H1 (cell line): ENCODE results near the gene PCDHA1. TPM values are rescaled to one million over a fixed set of nuclear protein-coding genes. Genes with fewer than 3 reads are reported as not detected.
A peak's percentile ranks its signal among the peaks of the same experiment; 100 is the strongest.

ENCODE experiments used
- CTCF ChIA-PET: fragments of 300-600 bp; sonication (Branson Sonifier 250); formaldehyde crosslinking; loops from one replicate; lab custom pipeline; 2021; ENCODE audit not compliant: partially characterized antibody; lab: Charles Lee
- POLR2A ChIA-PET: fragments of 300-600 bp; sonication (Branson Sonifier 250); formaldehyde crosslinking; loops from one replicate; lab custom pipeline; 2021; ENCODE audit warnings: inconsistent platforms; ENCODE audit not compliant: partially characterized antibody; lab: Charles Lee
- DNase-seq, 2 experiments: peaks; one replicate each; pipeline versions ENCODE4 v3.0.0 to v3.0.0-alpha.2; 2010 to 2022; ENCODE audit warnings: low spot score in 2 of 2, low read depth in 1 of 2, mixed read lengths in 1 of 2
- FAIRE-seq: peaks from 2 replicates; lab custom pipeline; 2011; peaks lifted over from hg19 to GRCh38; lab: Jason Lieb, UNC
- H2AFZ ChIP-seq: 2 replicates; pipeline ENCODE4 v1.8.1; 2012; ENCODE audit warnings: low read length, inconsistent platforms
- H2AK5ac ChIP-seq: 2 replicates; pipeline ENCODE4 v1.6.1; 2013; ENCODE audit warnings: low read depth, low read length
- H2BK120ac ChIP-seq: replicated peaks from 2 replicates; pipeline ENCODE3; 2013; ENCODE audit warnings: low read depth, low read length, inconsistent platforms
- H2BK12ac ChIP-seq: 2 replicates; pipeline ENCODE4 v1.6.1; 2013; ENCODE audit warnings: low read depth, low read length
- H2BK15ac ChIP-seq: 2 replicates; pipeline ENCODE4 v1.6.1; 2013; ENCODE audit warnings: low read length
- H2BK20ac ChIP-seq: 2 replicates; pipeline ENCODE4 v1.6.1; 2013; ENCODE audit warnings: low read length
- H2BK5ac ChIP-seq: 2 replicates; pipeline ENCODE4 v1.6.1; 2013; ENCODE audit warnings: low read depth, low read length
- H3K14ac ChIP-seq: 2 replicates; pipeline ENCODE4 v1.6.1; 2013; ENCODE audit warnings: inconsistent platforms; ENCODE audit not compliant: insufficient read length
- H3K18ac ChIP-seq: 2 replicates; pipeline ENCODE4 v1.6.1; 2013; ENCODE audit warnings: low read length; ENCODE audit errors: extremely low read depth
- H3K23ac ChIP-seq: 2 replicates; pipeline ENCODE4 v1.6.1; 2013; ENCODE audit warnings: inconsistent platforms; ENCODE audit not compliant: insufficient read length
- H3K23me2 ChIP-seq: 2 replicates; pipeline ENCODE4 v1.6.1; 2013; ENCODE audit warnings: low read depth, low read length
- H3K27ac ChIP-seq: 2 replicates; pipeline ENCODE4 v1.6.1; 2011; ENCODE audit warnings: low read depth, low read length, inconsistent platforms
- H3K27me3 ChIP-seq, 4 experiments: replicated peaks in 1 of 4; 1 replicate in 1 of 4; 2 replicates in 3 of 4; pipeline versions ENCODE4 v1.6.1 to v1.8.1; 2011 to 2013; ENCODE audit warnings: low read length in 3 of 4, mild to moderate bottlenecking in 3 of 4, inconsistent platforms in 2 of 4, mixed read lengths in 2 of 4, moderate library complexity in 1 of 4; ENCODE audit not compliant: control insufficient read depth in 3 of 4, insufficient read depth in 3 of 4; ENCODE audit errors: extremely low read depth in 1 of 4
- H3K36me3 ChIP-seq, 4 experiments: 2 replicates each; pipeline versions ENCODE4 v1.6.1 to v1.8.1; 2011 to 2013; ENCODE audit warnings: mild to moderate bottlenecking in 4 of 4, low read length in 3 of 4, moderate library complexity in 2 of 4, control low read depth in 1 of 4, inconsistent platforms in 1 of 4; ENCODE audit not compliant: insufficient read depth in 4 of 4, control insufficient read depth in 2 of 4
- H3K4ac ChIP-seq: replicated peaks from 2 replicates; pipeline ENCODE3; 2013; ENCODE audit warnings: low read length, low read depth, mixed read lengths, inconsistent platforms; ENCODE audit not compliant: insufficient read length
- H3K4me1 ChIP-seq, 4 experiments: replicated peaks in 1 of 4; 1 replicate in 1 of 4; 2 replicates in 3 of 4; pipeline versions ENCODE4 v1.6.1 to v1.8.1; 2011 to 2013; ENCODE audit warnings: low read length in 3 of 4, inconsistent platforms in 2 of 4, mixed read lengths in 1 of 4; ENCODE audit not compliant: insufficient read depth in 4 of 4, control insufficient read depth in 3 of 4
- H3K4me2 ChIP-seq, 2 experiments: 2 replicates each; pipeline versions ENCODE4 v1.6.1 to v1.8.1; 2011 to 2013; ENCODE audit warnings: low read depth in 2 of 2, low read length in 2 of 2, control low read depth in 1 of 2, inconsistent platforms in 1 of 2, mild to moderate bottlenecking in 1 of 2; ENCODE audit not compliant: insufficient read depth in 1 of 2
- H3K4me3 ChIP-seq, 4 experiments: fragments of 200-600, 300-600 bp in 1 of 4; sonication (generic), shearing (Covaris generic), sonication (Bioruptor Twin) in 1 of 4; 2 replicates each; pipeline versions ENCODE4 v1.5.1 to v1.8.1; 2011 to 2016; ENCODE audit warnings: low read length in 4 of 4, low read depth in 3 of 4, control low read depth in 2 of 4, inconsistent platforms in 2 of 4, mild to moderate bottlenecking in 2 of 4, mixed read lengths in 1 of 4, moderate library complexity in 1 of 4; ENCODE audit not compliant: insufficient read depth in 2 of 4; ENCODE audit errors: extremely low read depth in 1 of 4
- H3K56ac ChIP-seq: replicated peaks from 2 replicates; pipeline ENCODE3; 2013; ENCODE audit warnings: low read depth, mild to moderate bottlenecking, mixed read lengths, low read length, inconsistent platforms; ENCODE audit not compliant: insufficient read length
- H3K79me1 ChIP-seq: 2 replicates; pipeline ENCODE4 v1.6.1; 2013; ENCODE audit warnings: low read depth, low read length, control low read depth
- H3K79me2 ChIP-seq, 2 experiments: 2 replicates each; pipeline versions ENCODE4 v1.6.1 to v1.8.1; 2012 to 2013; ENCODE audit warnings: low read length in 2 of 2, mild to moderate bottlenecking in 2 of 2, inconsistent platforms in 1 of 2; ENCODE audit not compliant: insufficient read depth in 2 of 2, control insufficient read depth in 1 of 2
- H3K9ac ChIP-seq, 4 experiments: replicated peaks in 1 of 4; 1 replicate in 1 of 4; 2 replicates in 3 of 4; pipeline versions ENCODE4 v1.6.1 to v1.8.1; 2011 to 2013; ENCODE audit warnings: low read depth in 3 of 4, low read length in 3 of 4, control low read depth in 2 of 4, mild to moderate bottlenecking in 2 of 4, moderate library complexity in 2 of 4, inconsistent platforms in 1 of 4; ENCODE audit errors: extremely low read depth in 1 of 4
- H3K9me3 ChIP-seq, 2 experiments: 2 replicates each; pipeline versions ENCODE4 v1.6.1 to v1.8.1; 2012 to 2013; ENCODE audit warnings: mild to moderate bottlenecking in 2 of 2, moderate library complexity in 2 of 2, control low read depth in 1 of 2, inconsistent platforms in 1 of 2, low read depth in 1 of 2, low read length in 1 of 2, mixed read lengths in 1 of 2; ENCODE audit not compliant: insufficient read depth in 2 of 2
- H4K20me1 ChIP-seq, 2 experiments: replicated peaks in 1 of 2; 2 replicates each; pipeline versions ENCODE3 to v1.8.1; 2011 to 2013; ENCODE audit warnings: inconsistent platforms in 2 of 2, low read length in 2 of 2, mild to moderate bottlenecking in 1 of 2; ENCODE audit not compliant: insufficient read depth in 2 of 2, control insufficient read depth in 1 of 2
- H4K5ac ChIP-seq: 2 replicates; pipeline ENCODE4 v1.6.1; 2013; ENCODE audit warnings: low read length, low read depth, mixed read lengths, inconsistent platforms; ENCODE audit not compliant: insufficient read length
- H4K8ac ChIP-seq: 2 replicates; pipeline ENCODE4 v1.8.0; 2013; ENCODE audit warnings: mild to moderate bottlenecking, moderate library complexity, low read length, inconsistent platforms; ENCODE audit not compliant: insufficient read depth; ENCODE audit errors: extremely low read depth
- H4K91ac ChIP-seq: replicated peaks from 2 replicates; pipeline ENCODE3; 2013; ENCODE audit warnings: low read length, mixed read lengths, inconsistent platforms; ENCODE audit not compliant: insufficient read length
- CHD1 ChIP-seq: IDR thresholded peaks from 2 replicates; pipeline ENCODE4 v1.6.1; 2012; ENCODE audit warnings: low read depth, low read length, improper control_type of control experiment
- CTCF ChIP-seq, 3 experiments: IDR thresholded peaks; 1 replicate in 2 of 3; 2 replicates in 1 of 3; pipeline versions ENCODE4 v1.5.1 to v1.6.1; 2011; ENCODE audit warnings: low read length in 3 of 3, mild to moderate bottlenecking in 3 of 3, inconsistent platforms in 2 of 3, low read depth in 1 of 3, moderate library complexity in 1 of 3; ENCODE audit not compliant: insufficient read depth in 1 of 3; ENCODE audit errors: control extremely low read depth in 1 of 3
- WGBS, 2 experiments: shearing (Covaris generic) in 1 of 2; methylation state at CpG; one replicate each; pipeline versions ENCODE4 v1.1.6 to v1.1.7; 2013 to 2015; ENCODE audit warnings: low lambda C conversion rate in 2 of 2, mixed read lengths in 2 of 2, inconsistent platforms in 1 of 2, low coverage in 1 of 2, missing lambda C conversion rate in 1 of 2; ENCODE audit not compliant: insufficient replicate concordance in 2 of 2, insufficient coverage in 1 of 2, insufficient read length in 1 of 2; ENCODE audit errors: extremely low coverage in 1 of 2, missing lambda C conversion rate in 1 of 2; 5-methylcytosine and 5-hydroxymethylcytosine counted together
- polyA plus RNA-seq, 7 experiments: library from polyadenylated mRNA; depleted of rRNA in 3 of 7; stranded (reverse) in 5 of 7; unstranded in 2 of 7; fragments of >200 nt in 5 of 7; fragments of 200-250 nt in 2 of 7; gene quantifications; 1 replicate in 5 of 7; 2 replicates in 1 of 7; 4 replicates in 1 of 7; pipeline versions ENCODE4 v1.2.1 to v1.2.3, GENCODE V29; 2011 to 2013; ENCODE audit warnings: missing spikeins in 2 of 7, mixed read lengths in 2 of 7
- total RNA-seq: library from RNA; stranded (reverse); fragmentation: NEBNext Ultra II Directional; extraction: Animal tissue kit (Norgen Biotek cat#: 25700); gene quantifications from 2 replicates; pipeline ENCODE4 v1.2.1, GENCODE V29; 2021

PCDHA1 gene
- total and polyA plus RNA-seq, 2 of the 8 experiments (the other 6 are each of a cell fraction or from before 2014, with no cell fraction given) = 0.23 to 0.50 TPM

GRCh38 chr5:140828362-140828737 is 42.4 kb downstream of the PCDHA1 start:
- Histone ChIP-seq H3K79me2 (no peaks in the 10 kb centered on the region; a peak in 1 of 4 replicates), H4K20me1 (peaks cover 0 to 1% of the 10 kb centered on the region in 2 experiments), H3K4ac (no peak overlapping the region), H3K27me3 (no peaks in the 10 kb centered on the region), H3K9me3 (peaks cover 0 to 10% of the 10 kb centered on the region in 2 experiments; a peak in 1 of 4 replicates), H4K5ac (no peak overlapping the region), H3K23me2 (no peaks in the 10 kb centered on the region), H2BK5ac (no peak overlapping the region), H3K18ac (no peak overlapping the region; the same call in 1 of the 2 replicates), H3K56ac (no peak overlapping the region), H3K79me1 (no peaks in the 10 kb centered on the region), H3K4me2 (no peak overlapping the region; a peak in 1 of 4 replicates), H4K91ac (no peak overlapping the region), H2BK12ac (no peak overlapping the region), H2BK20ac (no peak overlapping the region), H3K4me3 (peak overlapping the region in 1 of 4 experiments; percentile 62; a peak in 2 of 8 replicates), H3K4me1 (no peaks in the 10 kb centered on the region), H2BK15ac (no peak overlapping the region), H3K23ac (no peak overlapping the region), H3K14ac (no peak overlapping the region), H3K9ac (no peak overlapping the region), H3K27ac (no peak overlapping the region), H2AFZ (no peak overlapping the region), H2AK5ac (no peak overlapping the region), H2BK120ac (no peak overlapping the region), H4K8ac (no peak overlapping the region), H3K36me3 (peaks cover 0 to 3% (median 0%) of the 10 kb centered on the region in 4 experiments; a peak in 1 of 8 replicates)
- ChIA-PET POLR2A (interaction anchor here (0.7 to 1.8 kb wide), 9 partner anchors 8 to 266 kb away, joined by 3 to 5 read pairs (median 4); partner anchors contain the start of genes PCDHA1, PCDHA12, PCDHA8 and PCDHB2), CTCF (interaction anchor here (0.7 to 6.0 kb wide), 27 partner anchors 8 to 225 kb away, joined by 3 to 58 read pairs (median 5); partner anchors contain the start of genes PCDHA1, PCDHA10, PCDHA11 and PCDHA2)
- WGBS, 2 experiments = 97% methylated on average over 16 of the region's 18 CpGs; no CpG with 5 or more reads in 1 of the 2 experiments
- peak in 1 of 2 experiments; percentile 56 for DNase-seq
- no peak for FAIRE-seq
- TF ChIP-seq CTCF (IDR thresholded peaks at IDR 0.05; ENCODE audit: control extremely low read depth in 1 of 3, insufficient read depth in 1 of 3, low read depth in 1 of 3, low read length in 3 of 3) = peak; percentile 13 to 32 (median 27); a peak in 3 of 4 replicates
- no peak for TF ChIP-seq CHD1
